GM13976 (cell line): ENCODE measurements around the gene ARID5A.

Experiments used
- DNase-seq: peaks from one replicate; pipeline ENCODE4 v3.0.0; 2012; ENCODE audit warnings: low spot score
- in situ Hi-C: fragments of 300-500 bp; cut with MboI; formaldehyde crosslinking; loops from one replicate; pipeline ENCODE4 v1.12.0; 2022; ENCODE audit warnings: low sequenced_read_pairs, mixed read lengths, inconsistent platforms; ENCODE audit not compliant: unreplicated experiment
- TF ChIP-seq, protein P1 (sequence below): IDR thresholded peaks from 2 replicates; pipeline ENCODE4 v1.5.1; 2012; ENCODE audit warnings: borderline replicate concordance, mild to moderate bottlenecking; ENCODE audit not compliant: insufficient read depth; ENCODE audit errors: extremely low read depth, missing control alignments, control extremely low read depth

Gene ARID5A

DNA sequence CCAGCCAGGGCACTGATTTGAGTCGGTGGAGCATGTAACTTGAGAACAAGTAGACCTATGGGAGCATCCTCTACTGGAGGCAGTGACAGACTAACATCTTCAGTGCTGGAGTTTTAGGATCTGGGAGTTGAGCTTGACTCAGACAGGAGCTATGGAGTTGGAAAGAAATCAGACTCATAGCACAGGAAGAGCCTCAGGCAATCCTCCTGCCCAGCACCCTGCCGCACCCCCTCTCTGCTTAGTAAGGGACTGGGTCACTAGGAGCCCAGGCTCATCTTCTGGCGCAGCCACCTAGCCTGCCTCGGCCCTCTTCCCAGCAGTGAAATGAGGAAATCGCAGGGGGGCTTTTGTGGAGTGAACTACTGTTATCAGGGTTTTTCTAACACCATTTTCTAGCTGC is 3.6 kb downstream of the ARID5A start:
- in situ Hi-C loops: no loop called here
- DNase-seq: no peak
- TF ChIP-seq, protein P1, sequence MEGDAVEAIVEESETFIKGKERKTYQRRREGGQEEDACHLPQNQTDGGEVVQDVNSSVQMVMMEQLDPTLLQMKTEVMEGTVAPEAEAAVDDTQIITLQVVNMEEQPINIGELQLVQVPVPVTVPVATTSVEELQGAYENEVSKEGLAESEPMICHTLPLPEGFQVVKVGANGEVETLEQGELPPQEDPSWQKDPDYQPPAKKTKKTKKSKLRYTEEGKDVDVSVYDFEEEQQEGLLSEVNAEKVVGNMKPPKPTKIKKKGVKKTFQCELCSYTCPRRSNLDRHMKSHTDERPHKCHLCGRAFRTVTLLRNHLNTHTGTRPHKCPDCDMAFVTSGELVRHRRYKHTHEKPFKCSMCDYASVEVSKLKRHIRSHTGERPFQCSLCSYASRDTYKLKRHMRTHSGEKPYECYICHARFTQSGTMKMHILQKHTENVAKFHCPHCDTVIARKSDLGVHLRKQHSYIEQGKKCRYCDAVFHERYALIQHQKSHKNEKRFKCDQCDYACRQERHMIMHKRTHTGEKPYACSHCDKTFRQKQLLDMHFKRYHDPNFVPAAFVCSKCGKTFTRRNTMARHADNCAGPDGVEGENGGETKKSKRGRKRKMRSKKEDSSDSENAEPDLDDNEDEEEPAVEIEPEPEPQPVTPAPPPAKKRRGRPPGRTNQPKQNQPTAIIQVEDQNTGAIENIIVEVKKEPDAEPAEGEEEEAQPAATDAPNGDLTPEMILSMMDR: no peak

DNA sequence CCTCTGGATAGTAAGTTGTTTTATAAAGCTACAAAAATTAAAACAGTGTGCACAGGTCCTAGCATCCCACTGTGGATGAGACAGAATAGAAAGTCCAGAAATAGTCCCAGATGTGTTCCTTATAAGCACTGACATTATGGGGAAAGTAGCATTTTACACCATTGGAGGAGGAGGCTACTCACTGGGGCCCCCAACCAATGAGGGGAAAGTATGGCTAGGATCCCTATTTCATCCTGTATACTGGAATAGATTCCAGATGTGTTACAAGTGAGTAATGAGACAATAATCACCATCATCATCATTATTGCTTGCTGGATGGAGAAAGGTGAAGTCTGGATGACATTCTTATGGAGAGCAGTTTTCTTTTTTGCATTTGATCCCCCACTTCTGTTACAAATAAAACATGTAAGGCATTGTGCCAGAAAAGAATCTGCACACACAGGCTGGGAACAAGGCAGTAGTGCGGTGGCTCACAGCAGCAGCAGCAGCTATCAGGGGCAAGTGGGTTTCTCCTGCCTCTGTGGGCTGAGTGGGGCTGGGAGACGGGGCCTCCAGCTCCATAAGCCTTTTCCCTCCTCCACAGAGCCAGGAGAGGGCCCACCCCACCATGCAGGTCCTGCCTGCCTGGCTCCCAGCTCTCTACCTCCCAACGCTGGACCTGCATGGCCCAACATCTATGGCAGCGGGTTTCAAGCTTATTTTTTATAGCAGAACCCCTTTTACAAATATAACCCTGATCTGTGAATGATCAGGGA is 5.0 kb downstream of the ARID5A start:
- DNase-seq: no peak
- in situ Hi-C loops: no loop called here
- TF ChIP-seq, protein P1: no peak

DNA sequence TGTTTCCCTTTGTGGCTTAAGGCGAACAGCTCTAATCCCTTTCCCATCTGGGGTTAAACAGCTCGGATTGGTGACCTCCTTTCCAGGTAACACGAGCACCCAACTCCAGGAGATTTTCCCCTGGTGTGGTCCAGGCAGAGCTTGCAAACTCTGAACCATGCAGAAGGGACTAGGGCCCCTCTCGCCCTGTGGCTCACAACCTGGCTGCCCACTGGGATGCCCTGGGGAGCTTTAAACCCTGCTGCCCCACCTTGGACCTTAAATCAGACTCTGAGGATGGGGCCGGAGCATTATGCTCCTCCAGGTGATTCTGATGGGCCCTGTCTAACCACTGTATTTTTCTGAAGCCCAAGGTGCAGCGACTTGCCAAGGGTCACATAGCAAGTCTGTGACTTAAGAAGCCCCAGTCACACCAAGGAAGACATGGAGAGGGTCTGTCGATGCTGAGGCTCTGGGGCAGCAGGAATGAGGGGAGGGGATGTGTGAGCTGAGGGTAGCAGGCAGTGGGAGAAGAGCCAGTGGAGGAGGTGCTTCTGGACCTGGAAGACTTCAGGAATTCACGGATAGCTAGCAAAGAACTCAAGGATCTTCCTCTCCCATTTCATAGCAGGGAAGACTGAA is 5.9 kb downstream of the ARID5A start:
- TF ChIP-seq, protein P1: no peak
- in situ Hi-C loops: no loop called here
- no peak for DNase-seq

DNA sequence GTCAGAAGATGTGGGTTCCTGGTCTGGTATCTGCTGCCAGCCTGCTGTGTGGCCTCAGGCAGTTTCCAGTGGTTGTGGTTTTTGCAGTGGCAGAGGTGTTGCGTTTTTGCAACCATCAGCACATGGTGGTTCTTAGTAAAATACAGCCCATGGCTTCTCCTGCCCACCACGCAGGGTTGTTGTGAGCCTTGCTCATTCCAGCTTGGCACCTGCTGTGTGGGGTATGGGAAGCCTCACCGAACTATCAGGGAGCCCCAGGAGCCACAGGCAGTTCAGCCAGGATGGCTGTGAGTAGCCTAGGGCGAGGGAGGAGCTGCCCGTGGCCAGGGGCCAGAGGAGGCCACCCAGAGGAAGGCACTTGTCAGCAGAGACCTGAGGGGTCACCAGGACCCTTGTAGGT is 9.8 kb downstream of the ARID5A start:
- no peak for DNase-seq
- in situ Hi-C loops: no loop called here
- TF ChIP-seq, protein P1: no peak

DNA sequence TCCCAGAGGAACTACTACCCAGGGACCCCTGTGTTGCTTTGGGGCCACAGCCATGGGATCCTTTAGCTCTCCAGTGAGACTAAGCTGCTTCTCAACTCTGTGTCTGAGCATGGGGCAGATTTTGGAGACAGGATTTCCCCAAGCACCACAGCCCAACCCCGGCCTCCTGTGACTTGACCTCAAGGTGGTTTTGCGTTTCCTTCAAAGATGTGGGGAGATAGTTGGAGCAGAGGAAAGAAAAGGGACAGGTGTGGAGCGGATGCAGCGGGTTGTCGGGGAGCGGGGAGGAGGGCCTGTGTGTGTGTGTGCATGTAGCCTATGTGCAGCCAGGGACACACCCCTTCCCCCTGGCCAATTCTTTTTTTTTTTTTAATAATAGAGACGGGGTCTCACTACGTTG is 10.2 kb downstream of the ARID5A start:
- in situ Hi-C loops: no loop called here
- no peak for DNase-seq
- TF ChIP-seq, protein P1: no peak

DNA sequence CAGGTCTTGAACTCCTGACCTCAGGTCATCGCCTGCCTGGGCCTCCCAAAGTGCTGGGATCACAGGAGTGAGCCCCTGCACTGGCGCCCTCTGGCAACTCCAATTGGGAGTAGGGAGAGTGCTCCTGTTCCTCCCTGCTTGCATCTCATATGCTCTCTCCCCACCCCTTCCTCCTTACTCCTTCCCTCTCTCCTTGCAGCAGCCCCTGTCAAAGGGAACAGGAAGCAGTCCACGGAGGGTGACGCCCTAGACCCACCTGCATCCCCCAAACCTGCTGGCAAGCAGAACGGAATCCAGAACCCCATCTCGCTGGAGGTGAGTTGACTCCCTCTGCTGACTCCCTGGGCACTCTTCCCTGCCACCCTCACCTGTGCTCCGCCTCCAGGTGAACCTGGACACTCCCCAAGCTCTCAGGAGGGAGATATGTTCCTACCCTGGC is 10.7 kb downstream of the ARID5A start:
- DNase-seq: no peak
- in situ Hi-C loops: no loop called here
- TF ChIP-seq, protein P1: no peak
